Glutamatergic neuron (in vitro differentiated cells): ENCODE measurements around the gene PHLPP1. TPM values are rescaled to one million over a fixed set of nuclear protein-coding genes. Genes with fewer than 3 reads are reported as not detected.

Source experiments
- DNase-seq: peaks from one replicate; pipeline ENCODE4 v3.0.0; 2022
- H3K27ac Mint-ChIP-seq: one replicate; pipeline ENCODE4 v1.8.0; 2020; ENCODE audit warnings: mild to moderate bottlenecking, mixed read lengths, inconsistent platforms; ENCODE audit not compliant: unreplicated experiment
- H3K27me3 Mint-ChIP-seq: one replicate; pipeline ENCODE4 v1.8.0; 2020; ENCODE audit warnings: mild to moderate bottlenecking, moderate library complexity, mixed read lengths, inconsistent platforms; ENCODE audit not compliant: unreplicated experiment
- H3K36me3 Mint-ChIP-seq: one replicate; pipeline ENCODE4 v1.8.0; 2020; ENCODE audit warnings: mild to moderate bottlenecking, mixed read lengths, inconsistent platforms; ENCODE audit not compliant: unreplicated experiment
- H3K4me1 Mint-ChIP-seq: one replicate; pipeline ENCODE4 v1.8.0; 2020; ENCODE audit warnings: mild to moderate bottlenecking, low read depth, mixed read lengths, inconsistent platforms; ENCODE audit not compliant: unreplicated experiment
- H3K4me3 Mint-ChIP-seq: one replicate; pipeline ENCODE4 v1.8.0; 2020; ENCODE audit warnings: mild to moderate bottlenecking, mixed read lengths, inconsistent platforms; ENCODE audit not compliant: unreplicated experiment
- H3K9me3 Mint-ChIP-seq: one replicate; pipeline ENCODE4 v1.8.0; 2020; ENCODE audit warnings: mild to moderate bottlenecking, moderate library complexity, mixed read lengths, inconsistent platforms; ENCODE audit not compliant: unreplicated experiment
- CTCF ChIP-seq: fragments of 200-600 bp; sonication (generic); IDR thresholded peaks from one replicate; pipeline ENCODE4 v1.5.0; 2021; ENCODE audit not compliant: partially characterized antibody, unreplicated experiment
- total RNA-seq: library from RNA; stranded (reverse); fragmentation: NEBNext Ultra II Directional; extraction: Animal tissue kit (Norgen Biotek cat#: 25700); gene quantifications from one replicate; pipeline ENCODE4 v1.2.1, GENCODE V29; 2021; ENCODE audit not compliant: unreplicated experiment

The PHLPP1 gene
- total RNA-seq, 1 donor from 2014 or later, result 14.0 TPM

GRCh38 chr18:63002305-63002704, 287.0 kb downstream of the PHLPP1 start:
- Mint-ChIP-seq H3K9me3 (peaks cover 6% of the 10 kb centered on the region), H3K4me3 (no peak overlapping the region), H3K4me1 (peaks cover under 1% of the 10 kb centered on the region), H3K27me3 (peaks cover 13% of the 10 kb centered on the region), H3K27ac (no peak overlapping the region), H3K36me3 (peaks cover 8% of the 10 kb centered on the region)
- TF ChIP-seq CTCF, result no peak
- no peak for DNase-seq

- Mint-ChIP-seq H3K4me3 (no peak overlapping the region), H3K4me1 (no peaks in the 10 kb centered on the region), H3K27ac (no peak overlapping the region), H3K36me3 (peaks cover 8% of the 10 kb centered on the region), H3K27me3 (peaks cover 13% of the 10 kb centered on the region), H3K9me3 (peaks cover 6% of the 10 kb centered on the region)
- no peak for TF ChIP-seq CTCF
- DNase-seq, result no peak
Observed at GRCh38 chr18:63002803-63003445, 287.6 kb downstream of the PHLPP1 start.

- Mint-ChIP-seq H3K36me3 (peaks cover 8% of the 10 kb centered on the region), H3K4me1 (no peaks in the 10 kb centered on the region), H3K27ac (no peak overlapping the region), H3K9me3 (peaks cover 3% of the 10 kb centered on the region), H3K4me3 (no peak overlapping the region), H3K27me3 (peaks cover 9% of the 10 kb centered on the region)
- DNase-seq, result no peak
- TF ChIP-seq CTCF, result no peak
Observed at GRCh38 chr18:63003899-63004298, 288.6 kb downstream of the PHLPP1 start.

- Mint-ChIP-seq H3K9me3 (peaks cover 3% of the 10 kb centered on the region), H3K27me3 (peaks cover 9% of the 10 kb centered on the region), H3K4me3 (no peak overlapping the region), H3K36me3 (peaks cover 8% of the 10 kb centered on the region), H3K27ac (no peak overlapping the region), H3K4me1 (no peaks in the 10 kb centered on the region)
- no peak for TF ChIP-seq CTCF
- no peak for DNase-seq
Observed at GRCh38 chr18:63004466-63005089, 289.2 kb downstream of the PHLPP1 start.

GRCh38 chr18:63005306-63005705, 290.0 kb downstream of the PHLPP1 start:
- DNase-seq, result no peak
- Mint-ChIP-seq H3K27ac (no peak overlapping the region), H3K27me3 (peaks cover 9% of the 10 kb centered on the region), H3K9me3 (peaks cover 3% of the 10 kb centered on the region), H3K4me1 (no peaks in the 10 kb centered on the region), H3K4me3 (no peak overlapping the region), H3K36me3 (peaks cover 8% of the 10 kb centered on the region)
- TF ChIP-seq CTCF, result no peak
